HG03571 (cell line): ENCODE data around the gene CNOT6.
A peak's percentile ranks its signal among the peaks of the same experiment; 100 is the strongest.
"Not testable (repeated sequence)": the region's sequence is repeated elsewhere in the genome, so short reads cannot be mapped to it uniquely, and the experiment has no call there.

Source experiments
- ATAC-seq: cut with Tn5 transposase; IDR thresholded peaks from one replicate; pipeline ENCODE4 v1.9.1; 2021; ENCODE audit not compliant: unreplicated experiment

Gene CNOT6

GRCh38 chr5:180494060-180494509 is at the start of gene CNOT6:
CNOT6 (plus strand) TSS chr5:180494379; CDS start chr5:180529277, 34,898 bp downstream.
- peak; percentile 87 for ATAC-seq

GRCh38 chr5:180454752-180455151 is 39.4 kb upstream of the CNOT6 start:
- no peak for ATAC-seq

GRCh38 chr5:180455872-180456271 is 38.3 kb upstream of the CNOT6 start:
- no peak for ATAC-seq

- no peak for ATAC-seq
These were observed 37.4 kb upstream of the CNOT6 start for GRCh38 chr5:180456792-180457191.

- not testable (repeated sequence) for ATAC-seq
These were observed 35.1 kb upstream of the CNOT6 start for GRCh38 chr5:180458852-180459673.

GRCh38 chr5:180459674-180460142 is 34.5 kb upstream of the CNOT6 start:
- ATAC-seq, result not testable (repeated sequence)

- ATAC-seq, result no peak
These were observed 33.3 kb upstream of the CNOT6 start for GRCh38 chr5:180460834-180461233.

- no peak for ATAC-seq
These were observed 32.9 kb upstream of the CNOT6 start for GRCh38 chr5:180461303-180461702.

GRCh38 chr5:180463216-180463900 is 30.8 kb upstream of the CNOT6 start:
- ATAC-seq, result no peak

- no peak for ATAC-seq
These were observed 30.1 kb upstream of the CNOT6 start for GRCh38 chr5:180463916-180464602.

- ATAC-seq, result no peak
These were observed 29.6 kb upstream of the CNOT6 start for GRCh38 chr5:180464603-180464970.

- not testable (repeated sequence) for ATAC-seq
These were observed 29.1 kb upstream of the CNOT6 start for GRCh38 chr5:180465052-180465451.

- ATAC-seq, result no peak
These were observed 27.9 kb upstream of the CNOT6 start for GRCh38 chr5:180466316-180466715.

GRCh38 chr5:180467028-180467975 is 26.9 kb upstream of the CNOT6 start:
- no peak for ATAC-seq

GRCh38 chr5:180467989-180468731 is 26.0 kb upstream of the CNOT6 start:
- ATAC-seq, result no peak

- ATAC-seq, result no peak
These were observed 25.2 kb upstream of the CNOT6 start for GRCh38 chr5:180468732-180469585.

- no peak for ATAC-seq
These were observed 24.7 kb upstream of the CNOT6 start for GRCh38 chr5:180469586-180469865.

GRCh38 chr5:180469866-180470265 is 24.3 kb upstream of the CNOT6 start:
- ATAC-seq, result no peak

- ATAC-seq, result no peak
These were observed 23.8 kb upstream of the CNOT6 start for GRCh38 chr5:180470361-180470760.
